HG03378 (cell line): ENCODE data around the gene COL12A1.

Source experiments
- ATAC-seq: cut with Tn5 transposase; IDR thresholded peaks from one replicate; pipeline ENCODE4 v1.9.1; 2021; ENCODE audit warnings: mild to moderate bottlenecking, moderate library complexity; ENCODE audit not compliant: unreplicated experiment

COL12A1 gene

GRCh38 chr6:75044846-75045245 lies 161.0 kb downstream of the COL12A1 start:
- ATAC-seq, result no peak

GRCh38 chr6:75041381-75041780 lies 164.5 kb downstream of the COL12A1 start:
- no peak for ATAC-seq
